ENCODE results near the gene COBL. TPM values are rescaled to one million over a fixed set of nuclear protein-coding genes. Genes with fewer than 3 reads are reported as not detected.

COBL gene
- total RNA-seq, 1 donor from 2014 or later = not detected

DNA sequence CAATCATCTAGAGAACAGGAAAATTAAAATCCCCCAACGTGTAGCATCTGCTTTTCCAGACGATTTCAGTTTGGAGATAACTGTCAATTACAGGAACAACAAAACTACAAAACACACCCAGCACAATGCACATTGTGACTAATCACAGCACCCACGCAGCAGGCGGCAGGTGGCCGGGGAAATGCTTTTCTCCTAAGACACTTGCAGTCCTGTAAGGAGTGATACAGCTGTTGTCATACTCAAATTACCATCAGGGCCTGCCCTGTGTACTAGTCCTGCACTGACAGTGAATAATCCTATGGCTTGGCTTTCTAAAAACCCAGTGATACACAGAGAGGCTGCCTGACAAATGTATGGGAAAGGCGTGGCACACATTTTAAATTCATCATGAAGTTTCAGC is 37.8 kb downstream of the COBL start:
- DNase-seq (ENCODE audit: low read depth, low spot score) = no peak

DNA sequence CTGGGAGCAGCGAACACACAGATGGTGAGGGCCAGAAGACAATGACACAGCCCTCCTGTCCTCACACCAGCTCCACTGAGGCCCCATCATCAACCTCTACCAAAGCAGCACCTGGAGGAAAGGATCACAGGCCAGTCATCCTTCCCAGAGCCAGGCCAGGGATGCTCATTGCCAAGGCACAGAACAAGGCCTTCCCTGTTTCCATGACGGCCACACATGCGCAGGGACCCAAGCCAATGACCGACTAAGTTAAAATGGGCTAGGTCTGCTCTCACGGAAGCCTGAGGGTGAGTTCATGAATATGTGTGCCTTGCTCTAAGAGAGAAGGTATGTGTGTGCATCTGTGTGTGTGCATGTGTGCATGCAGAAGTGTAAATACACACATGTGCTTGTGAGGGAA is 39.6 kb downstream of the COBL start:
- no peak for DNase-seq (ENCODE audit: low read depth, low spot score)

DNA sequence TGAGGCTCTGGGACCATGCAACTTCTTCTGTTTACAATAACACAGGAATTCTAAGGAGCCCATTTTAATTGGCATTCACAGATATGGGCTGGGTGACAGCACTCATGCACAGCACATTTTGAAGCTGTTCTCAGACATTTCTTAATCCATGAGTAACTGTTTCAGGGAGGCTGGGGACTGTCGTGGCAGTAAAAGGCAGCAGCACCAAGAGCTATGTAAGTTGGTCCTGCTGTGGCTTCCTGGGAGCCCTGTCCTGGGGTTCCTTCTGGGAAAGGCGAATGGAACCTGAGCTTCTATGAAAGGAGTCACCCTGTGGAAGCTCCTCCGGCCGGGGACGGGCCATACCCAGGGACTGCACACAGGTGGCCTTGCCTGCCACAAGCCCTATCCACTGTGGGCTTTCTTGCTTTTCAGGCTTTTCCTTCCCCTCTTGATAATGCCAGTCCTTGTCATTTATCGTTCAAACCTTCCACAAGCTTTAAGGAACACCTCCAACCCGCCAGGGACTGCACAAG is 40.5 kb downstream of the COBL start:
- no peak for DNase-seq (ENCODE audit: low read depth, low spot score)

DNA sequence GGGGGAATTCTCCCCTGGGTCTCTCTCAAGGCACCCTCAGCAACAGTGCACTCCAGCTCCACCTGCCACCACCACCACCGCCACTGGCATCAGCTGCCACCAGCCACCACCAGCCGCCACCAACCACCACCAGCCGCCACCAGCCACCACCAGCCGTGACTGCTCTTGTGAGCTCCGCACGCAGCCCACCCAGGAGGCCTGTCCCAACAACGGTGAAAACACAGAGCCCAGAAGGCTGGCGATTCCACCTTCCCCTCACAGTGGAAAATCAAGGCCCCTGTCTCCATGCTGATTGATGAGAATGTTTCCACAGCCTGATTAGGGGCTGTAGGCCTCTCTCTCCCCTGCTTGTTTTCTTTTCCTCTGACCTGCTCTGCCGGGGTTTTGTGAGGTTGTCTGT is 41.1 kb downstream of the COBL start:
- DNase-seq (ENCODE audit: low read depth, low spot score) = no peak

DNA sequence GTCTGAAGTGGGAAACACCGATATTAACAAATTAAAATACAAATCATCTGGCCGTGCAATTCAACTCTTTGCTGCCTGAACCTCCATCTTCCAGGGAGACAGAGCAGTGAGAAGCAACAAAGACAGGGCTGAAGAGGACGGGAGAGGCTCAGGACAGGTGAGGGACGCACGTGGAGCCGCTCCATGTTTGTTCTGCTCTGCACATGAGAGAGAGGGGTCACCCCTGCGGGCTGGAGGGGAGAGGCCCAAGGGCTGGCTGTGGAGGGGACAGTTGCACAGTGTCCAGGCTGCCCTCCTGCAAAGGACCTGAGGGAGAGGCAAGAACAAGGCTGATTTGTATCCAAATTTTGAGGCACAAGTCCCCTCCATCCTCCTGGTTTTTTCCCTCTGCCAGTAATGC is 41.7 kb downstream of the COBL start:
- no peak for DNase-seq (ENCODE audit: low read depth, low spot score)

DNA sequence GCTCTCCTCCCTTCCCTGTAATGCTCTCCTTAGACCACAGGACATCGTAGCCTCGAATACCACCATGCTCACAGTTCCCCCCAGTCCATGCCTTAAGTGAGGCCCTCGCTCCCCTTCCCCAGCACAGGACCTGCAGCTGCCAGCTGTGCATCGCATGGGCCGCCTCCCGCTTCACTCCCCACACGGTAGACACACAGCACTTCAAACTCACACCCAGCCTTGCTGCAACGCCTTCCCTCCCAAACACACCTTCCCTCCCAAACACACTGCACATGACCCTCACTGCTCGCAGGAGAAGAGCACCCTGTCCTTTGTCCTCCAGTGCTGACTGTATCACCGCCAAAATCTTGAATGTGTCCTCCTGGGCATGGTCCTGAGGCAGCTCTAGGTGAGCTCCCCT is 42.6 kb downstream of the COBL start:
- DNase-seq (ENCODE audit: low read depth, low spot score) = no peak

DNA sequence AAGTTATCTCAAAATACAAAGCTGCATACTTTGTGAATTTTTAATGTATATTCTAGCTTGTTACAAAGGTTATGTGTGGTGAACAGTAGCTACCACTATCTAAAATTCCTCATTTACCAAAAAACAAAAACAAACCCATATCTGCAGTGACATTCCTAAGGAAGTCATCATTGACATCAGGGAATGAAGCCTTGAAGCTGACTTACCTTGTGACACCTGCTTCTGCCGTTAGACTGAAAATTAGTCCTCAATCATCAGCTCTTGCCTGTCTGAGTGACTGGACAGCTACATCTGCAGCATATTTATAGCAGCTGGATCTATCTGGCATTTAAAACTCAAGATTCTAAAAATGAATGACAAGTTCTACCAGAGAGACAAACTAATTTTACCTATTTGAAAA is 43.2 kb downstream of the COBL start:
- no peak for DNase-seq (ENCODE audit: low read depth, low spot score)

DNA sequence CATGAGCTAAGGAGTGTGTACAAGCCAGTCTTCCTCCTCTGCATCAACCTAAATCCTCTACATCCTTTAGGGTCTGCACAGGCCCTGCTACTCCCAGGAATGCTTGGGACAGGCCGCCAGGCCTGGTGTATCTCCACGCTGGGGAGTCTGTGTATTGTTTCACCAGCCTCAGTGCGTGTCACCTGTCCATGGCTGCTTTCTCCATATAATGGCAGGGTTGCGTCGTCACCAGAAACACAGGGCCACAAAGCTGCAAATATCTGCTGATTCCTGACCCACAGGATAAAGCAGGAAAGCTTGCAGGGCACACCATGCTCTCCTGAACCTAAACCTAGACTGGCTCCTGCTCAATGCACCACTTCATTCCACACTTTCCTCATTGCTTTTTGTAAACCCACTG is 45.6 kb downstream of the COBL start:
- DNase-seq (ENCODE audit: low read depth, low spot score) = no peak

DNA sequence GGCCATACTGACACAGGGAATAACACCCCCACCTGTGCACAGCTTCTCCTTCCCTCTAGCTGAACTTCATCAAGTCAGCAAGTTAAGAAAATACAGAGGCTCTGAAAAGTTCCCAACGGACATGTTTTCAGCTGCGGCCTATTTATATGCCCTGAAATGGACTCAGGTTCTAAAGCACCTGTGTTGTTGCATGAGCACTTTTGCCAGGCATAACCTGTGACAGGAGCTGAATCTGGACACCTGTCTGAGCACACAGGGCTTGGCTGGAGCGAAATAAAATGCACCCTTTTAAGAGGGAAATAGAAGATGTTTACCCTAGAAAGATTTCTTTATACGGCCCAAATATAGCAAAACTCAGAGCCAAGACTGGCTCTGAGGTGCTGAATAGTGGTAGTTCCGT is 46.7 kb downstream of the COBL start:
- DNase-seq (ENCODE audit: low read depth, low spot score) = no peak

DNA sequence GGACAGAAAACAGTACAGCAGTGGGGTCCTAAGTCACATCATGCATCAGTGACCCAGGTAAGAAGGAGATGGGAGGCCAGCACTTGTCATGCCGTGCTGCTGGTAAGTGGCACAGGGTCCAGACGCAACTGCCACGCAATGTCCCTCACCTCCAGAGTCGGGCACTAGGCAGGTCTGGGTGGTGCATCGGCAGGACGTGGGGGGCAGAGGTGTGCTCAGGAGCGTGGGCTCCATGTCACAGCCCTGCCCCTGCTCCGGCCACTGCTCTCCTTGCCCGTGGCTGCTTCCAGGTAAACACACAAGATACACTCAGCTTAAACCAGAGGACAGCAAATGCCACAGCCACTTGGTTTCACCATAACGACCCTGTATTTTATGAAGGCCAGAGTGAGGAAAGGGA is 47.3 kb downstream of the COBL start:
- DNase-seq (ENCODE audit: low read depth, low spot score) = no peak

DNA sequence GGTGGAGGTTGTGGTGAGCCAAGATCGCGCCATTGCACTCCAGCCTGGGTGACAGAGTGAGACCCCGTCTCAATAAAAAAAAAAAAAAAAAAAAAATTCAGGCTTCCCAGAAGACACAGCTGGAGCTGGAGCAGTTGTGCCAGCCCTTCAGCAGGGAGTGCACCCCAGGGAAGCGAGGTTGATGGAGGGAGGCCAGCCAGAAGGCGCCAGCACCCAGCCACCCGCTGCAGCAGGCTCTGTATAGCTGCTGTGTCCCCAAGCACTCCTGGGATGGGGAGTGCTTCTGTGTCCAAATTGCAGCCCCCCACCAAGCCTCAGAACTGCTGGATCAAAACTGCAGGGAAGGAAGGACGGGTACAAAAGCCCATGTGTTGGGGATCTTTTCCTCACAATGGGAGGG is 47.8 kb downstream of the COBL start:
- DNase-seq (ENCODE audit: low read depth, low spot score) = no peak

DNA sequence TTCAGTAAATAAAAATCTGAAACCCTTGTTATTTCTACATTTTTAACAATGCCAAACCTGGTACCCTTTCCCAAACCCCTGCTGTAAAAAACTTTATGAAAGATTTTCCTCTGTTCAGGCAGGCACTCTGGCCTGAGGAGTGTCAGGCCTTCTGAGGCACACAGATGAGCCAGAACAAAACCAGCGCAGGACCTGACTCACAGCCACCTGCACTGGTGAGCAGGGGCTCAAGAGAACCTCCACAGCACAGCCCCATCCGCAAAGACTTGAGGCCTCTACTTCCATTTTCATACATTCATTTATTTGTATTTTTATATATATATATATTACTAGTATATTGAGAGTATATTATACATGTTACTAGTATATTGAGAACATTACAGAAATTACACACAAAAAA is 49.4 kb downstream of the COBL start:
- no peak for DNase-seq (ENCODE audit: low read depth, low spot score)

DNA sequence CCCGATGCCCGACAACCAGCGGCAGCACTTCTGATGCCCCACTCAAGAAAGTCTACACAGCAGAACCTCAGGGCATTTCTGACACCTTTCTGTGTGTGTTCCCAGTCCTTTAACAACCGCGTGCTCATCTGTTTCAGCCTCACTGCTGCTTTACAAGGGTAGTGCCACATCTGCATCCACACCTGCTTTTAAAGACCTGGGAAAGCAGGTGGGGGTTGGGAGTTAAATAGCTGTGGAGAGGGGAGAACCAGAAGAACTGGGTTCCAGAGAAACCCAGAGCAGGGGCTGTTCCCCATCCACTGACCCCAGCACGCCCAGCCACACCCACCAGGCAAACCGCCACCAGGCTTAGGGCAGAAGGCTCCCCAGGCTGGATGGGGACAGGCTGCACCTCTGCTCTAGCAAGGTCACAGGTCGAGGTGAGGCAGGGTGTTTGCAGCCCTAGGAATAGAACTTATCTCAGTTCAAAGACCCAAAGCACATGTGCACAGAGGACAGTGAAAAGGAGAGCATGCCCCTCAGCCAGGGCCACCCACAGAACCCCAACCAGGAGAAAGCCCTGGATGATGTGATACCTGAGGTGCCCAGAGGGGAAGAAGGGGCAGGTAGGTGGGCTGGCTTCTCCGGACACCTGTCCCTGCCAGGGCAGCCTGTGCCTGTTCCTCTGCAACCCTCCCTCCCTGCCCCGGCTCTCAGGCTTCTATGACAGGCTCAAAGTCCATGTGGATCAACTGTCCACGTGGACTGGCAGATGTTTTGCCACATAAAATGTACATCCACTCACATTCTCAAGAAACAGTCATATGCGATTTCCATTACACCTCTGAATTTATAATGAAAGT is 51.3 kb downstream of the COBL start:
- DNase-seq (ENCODE audit: low read depth, low spot score) = no peak

DNA sequence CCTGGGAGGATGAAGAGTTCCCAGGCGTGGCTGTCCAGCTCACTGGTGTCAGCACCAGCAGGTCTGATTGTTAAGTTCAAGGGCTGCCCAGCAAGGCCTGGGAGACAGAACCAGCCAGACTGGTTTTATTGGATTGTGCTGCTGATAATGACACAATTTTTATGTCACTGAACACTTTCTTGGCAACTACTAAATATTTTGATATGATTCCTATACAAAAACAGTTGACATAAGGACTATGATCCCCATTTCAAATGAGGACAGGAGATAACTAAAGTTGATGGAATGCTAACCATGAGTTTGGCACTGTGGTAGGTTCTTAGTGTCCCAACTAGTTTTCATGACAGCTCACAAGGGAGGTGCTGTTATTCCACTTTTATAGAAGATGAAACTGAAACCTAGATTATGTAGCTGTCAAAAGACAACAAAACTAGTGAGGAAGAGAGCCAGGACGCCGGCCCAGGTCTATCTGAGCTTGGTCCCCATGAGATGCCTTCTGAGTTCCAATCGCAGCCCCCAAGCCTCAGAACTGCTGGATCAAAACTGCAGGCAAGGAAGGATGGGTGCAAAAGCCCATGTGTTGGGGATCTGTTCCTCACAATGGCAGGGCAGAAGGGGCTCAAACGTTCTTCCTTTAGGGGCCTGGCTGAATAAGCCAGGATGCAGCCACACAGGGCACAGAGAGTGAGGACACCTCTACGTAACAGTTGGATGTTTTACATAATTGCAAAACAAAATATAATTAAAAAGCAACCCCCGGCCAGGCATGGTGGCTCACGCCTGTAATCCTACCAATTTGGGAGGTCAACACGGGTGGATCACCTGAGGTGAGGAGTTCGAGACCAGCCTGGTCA is 52.8 kb downstream of the COBL start:
- DNase-seq (ENCODE audit: low read depth, low spot score) = no peak

DNA sequence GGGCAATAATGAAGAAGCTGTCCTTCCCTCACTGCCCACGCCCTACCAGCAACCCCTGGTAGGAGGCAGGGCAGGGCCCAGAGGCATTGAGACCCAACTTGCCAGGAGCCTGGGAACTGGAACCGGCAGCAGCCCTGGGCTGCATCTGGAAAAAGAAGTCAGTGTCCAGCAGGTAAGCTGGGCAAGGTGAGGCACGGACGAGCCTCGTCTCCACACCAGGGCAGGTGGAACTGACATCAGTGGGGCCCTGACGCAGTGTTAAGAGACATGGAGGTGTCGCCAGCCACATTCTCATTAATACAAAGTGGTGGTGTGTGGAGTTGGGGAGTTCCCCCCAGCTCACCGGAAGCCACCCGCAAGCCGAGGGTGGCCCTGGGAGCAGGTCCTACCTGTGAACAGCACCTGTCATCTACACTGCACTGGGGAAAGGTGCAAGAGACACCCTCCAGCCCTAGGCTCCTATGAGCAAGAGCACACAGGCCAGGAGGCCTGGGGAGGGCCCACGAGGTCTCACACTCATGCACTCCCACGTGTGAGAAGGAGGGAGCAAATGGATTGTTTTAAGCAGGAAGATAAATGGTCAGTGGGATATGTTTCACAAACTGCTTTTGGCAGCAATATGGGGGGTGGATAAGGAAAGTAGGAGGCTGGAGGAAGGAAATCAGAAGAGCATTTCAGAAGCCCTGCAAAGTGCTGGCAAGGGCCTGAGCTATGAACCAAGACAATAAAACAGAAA is 53.6 kb downstream of the COBL start:
- DNase-seq (ENCODE audit: low read depth, low spot score) = no peak

DNA sequence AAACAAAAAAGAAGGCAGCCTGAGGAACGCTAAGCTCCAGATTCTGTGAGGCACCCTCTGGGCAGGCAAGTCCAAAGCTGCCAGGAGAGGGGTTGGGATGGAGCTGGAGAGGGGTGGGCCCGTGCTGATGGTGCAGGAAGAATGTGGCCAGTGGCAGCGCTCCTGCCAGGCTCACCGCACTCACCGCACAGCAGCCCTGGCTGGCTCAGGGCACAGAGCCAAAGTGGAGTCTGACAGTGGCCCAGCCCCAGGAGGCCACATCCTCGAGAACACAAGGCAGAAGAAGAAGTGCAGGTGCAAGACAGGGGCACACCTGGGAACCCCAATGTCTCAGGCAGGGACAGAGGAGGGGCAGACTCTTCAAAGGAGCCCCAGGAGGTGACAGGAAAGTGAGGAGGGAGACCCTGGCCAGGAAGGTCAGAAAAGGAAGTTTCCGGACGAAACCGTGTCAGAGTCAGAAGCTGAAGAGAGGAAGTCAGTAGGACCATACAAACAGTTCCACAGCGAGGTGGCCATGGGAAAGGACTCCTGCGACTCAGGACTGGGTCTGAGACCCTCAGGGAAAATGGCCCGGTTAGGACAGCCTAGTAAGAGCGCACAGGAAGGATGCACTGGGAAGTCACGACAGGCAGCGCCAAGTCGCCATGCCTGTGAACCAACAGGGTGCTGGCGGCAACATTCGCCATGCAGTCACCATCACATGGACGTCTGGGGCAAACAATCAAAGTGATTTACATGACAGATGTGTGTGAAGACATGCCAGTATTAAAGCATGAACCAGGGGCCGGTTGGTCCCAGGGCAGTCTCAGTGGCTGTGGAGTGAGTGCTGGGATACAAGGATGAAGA is 54.4 kb downstream of the COBL start:
- no peak for DNase-seq (ENCODE audit: low read depth, low spot score)

DNA sequence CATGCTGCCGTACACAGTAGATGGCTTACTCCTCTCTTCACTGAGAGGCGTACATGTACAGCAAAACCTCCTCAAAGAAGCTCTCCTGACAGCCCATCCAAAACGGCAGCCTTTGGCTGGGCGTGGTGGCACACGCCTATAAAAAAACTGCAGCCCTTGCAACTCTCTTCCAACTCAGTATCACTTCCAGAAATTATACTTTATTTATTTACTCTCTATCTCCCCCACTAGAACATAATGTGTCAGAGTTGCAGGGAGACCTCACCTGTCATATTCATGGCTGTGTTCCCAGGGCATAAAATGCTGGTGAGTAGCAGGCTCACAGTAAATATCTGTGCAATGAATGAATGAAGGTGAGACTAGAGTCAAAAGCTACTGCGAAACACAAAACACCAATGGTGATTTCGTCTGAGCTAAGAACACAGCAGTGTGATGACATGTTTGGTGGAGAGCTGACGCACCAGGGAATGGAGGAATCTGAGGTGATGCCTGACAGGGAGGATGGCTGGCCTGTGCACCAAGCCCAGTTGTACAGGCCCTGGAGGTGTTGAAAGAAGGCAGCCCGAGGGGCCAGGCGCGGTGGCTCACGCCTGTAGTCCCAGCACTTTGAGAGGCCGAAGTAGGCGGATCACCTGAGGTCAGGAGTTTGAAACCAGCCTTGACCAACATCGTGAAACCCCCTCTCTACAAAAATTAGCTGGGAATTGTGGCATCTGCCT is 55.3 kb downstream of the COBL start:
- DNase-seq (ENCODE audit: low read depth, low spot score) = no peak

DNA sequence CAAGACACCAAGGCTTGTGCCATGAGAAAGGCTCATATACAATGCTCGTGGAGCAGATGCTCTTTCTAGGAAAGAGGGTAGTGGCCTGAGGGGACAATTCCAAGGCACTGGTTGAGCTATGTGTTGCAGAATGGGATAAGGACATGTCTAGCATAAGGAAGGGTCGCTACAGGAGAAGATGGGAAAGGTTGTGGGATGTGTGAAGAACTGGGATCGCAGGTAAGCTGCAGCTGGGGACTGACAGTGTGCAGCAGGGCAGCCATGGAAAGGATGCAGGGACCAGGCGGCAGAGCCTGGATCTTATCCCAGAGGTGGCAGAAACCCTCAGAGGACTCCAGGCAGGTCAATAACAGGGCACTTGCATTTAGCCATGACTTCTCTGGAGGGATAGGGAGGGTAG is 56.1 kb downstream of the COBL start:
- DNase-seq (ENCODE audit: low read depth, low spot score) = no peak

DNA sequence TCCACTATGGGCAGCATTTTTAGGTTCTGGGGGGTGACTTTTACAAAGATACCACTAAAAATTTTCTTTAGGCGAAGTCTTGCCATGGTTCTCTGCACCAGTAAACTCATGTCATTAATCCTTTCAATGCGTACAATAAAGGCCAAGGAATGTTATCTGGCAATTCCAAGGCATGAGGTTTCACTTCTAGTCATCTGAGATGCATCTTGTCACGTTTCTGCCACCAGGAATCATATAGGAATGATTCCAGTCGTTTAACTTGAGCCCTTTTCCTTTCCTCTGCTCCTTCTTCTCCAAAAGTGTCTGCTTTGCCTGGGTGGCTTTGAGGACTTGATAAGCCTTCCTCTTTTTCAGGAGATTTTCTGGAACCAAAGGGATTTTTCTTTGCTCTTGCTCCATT is 56.8 kb downstream of the COBL start:
- no peak for DNase-seq (ENCODE audit: low read depth, low spot score)

DNA sequence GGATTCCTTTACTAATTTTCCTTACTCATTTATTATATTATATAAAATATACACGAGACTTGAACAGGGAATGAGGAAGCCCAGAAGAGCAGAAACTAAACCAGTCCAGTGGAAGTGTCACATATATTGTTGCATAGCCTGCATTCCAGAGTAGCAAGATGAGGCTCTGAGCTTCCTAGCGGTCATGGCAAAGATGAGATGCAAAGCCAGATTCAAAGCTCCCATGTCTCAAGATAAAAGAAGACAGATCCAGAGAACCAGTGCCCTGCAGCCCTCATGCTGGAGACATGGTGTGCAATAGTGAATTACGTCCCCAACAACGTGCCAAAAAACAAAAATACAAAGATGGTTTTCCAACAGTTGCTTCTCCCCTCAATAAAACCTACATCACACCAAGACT is 59.7 kb downstream of the COBL start:
- DNase-seq (ENCODE audit: low read depth, low spot score) = no peak

Data from pulmonary artery endothelial cell (primary cell).